H4 (cell line): ENCODE data around the gene MROH2B. TPM values are rescaled to one million over a fixed set of nuclear protein-coding genes. Genes with fewer than 3 reads are reported as not detected.

Experiments
- DNase-seq: peaks from one replicate; pipeline ENCODE4 v3.0.0-alpha.2; 2015; ENCODE audit warnings: low spot score
- total RNA-seq: library from RNA; depleted of rRNA; stranded (reverse); fragments of >200 nt; shearing (Covaris generic); gene quantifications from 2 replicates; pipeline ENCODE4 v1.2.3, GENCODE V29; 2014; rRNA removed

The MROH2B gene
- total RNA-seq, 1 experiment from 2014 or later: not detected

DNA sequence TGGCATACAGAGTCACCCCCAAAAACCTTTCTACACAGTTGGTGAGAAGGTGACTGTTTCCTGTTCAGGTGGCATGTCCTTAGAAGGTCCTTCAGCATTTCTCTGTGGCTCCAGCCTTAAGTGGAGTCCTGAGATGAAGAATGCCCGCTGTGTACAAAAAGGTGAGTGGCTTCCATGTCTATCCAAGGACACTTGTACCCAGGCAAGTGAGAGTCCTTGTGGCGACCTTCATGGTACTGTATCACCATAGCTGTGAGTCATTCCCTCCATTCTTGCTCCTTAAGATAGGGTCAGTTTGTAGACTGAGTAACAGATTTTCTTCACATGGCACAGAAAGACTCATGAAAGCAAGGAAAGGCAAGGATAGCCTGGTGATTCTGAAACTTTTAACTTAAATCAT is 98.7 kb downstream of the MROH2B start:
- no peak for DNase-seq

- DNase-seq: no peak
Measured at GRCh38 chr5:40962207-40962955, 108.8 kb downstream of the MROH2B start.

DNA sequence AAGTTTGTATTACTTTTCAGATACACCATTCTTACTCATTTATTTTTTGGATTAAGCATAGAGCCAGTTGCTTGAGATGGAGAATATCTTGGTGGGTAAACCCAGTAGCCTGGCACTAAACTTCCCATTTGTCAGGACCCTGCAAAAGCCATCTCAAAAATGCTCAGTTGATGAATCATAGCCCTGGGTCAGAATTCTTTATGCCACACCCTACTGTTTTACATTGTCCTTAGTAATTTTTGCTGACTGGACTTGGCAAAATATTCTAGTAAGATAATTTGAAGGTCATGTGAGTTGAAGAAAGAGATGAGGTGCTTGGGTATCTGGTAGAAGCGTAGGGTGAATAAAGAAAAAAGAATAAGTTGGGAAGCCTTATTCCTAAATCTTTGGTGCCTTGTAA is 111.1 kb downstream of the MROH2B start:
- no peak for DNase-seq

GRCh38 chr5:40958811-40959210 is 112.3 kb downstream of the MROH2B start:
- DNase-seq: peak; percentile 18

DNA sequence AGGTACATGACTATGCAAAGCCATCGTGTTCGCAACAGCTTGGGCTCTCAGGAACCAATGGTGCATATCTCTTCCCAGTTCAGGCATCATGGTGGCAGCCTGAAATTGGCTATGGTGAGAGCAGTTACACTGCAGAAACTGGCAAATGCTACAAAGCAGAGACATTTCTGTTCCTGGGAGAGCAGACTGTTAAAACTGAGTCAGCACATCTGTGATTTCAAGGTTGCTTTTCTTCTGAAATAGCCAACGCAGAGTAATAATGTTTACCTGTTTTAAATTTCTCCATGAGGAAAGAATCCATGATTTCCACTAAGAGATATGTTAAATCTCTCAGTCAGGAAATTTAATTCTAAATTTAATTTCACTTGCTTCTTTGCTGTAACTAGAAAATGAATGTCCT is 114.1 kb downstream of the MROH2B start:
- DNase-seq: no peak

GRCh38 chr5:40955313-40955712 is 115.8 kb downstream of the MROH2B start:
- no peak for DNase-seq

Other genes with a start within 250 kb of the MROH2B start
- 104 and 179 TPM in 2 replicates for gene RPL37, start 236.1 kb downstream of the MROH2B start, total RNA-seq
- 7.2 and 8.3 TPM in 2 replicates for gene CARD6, start 230.0 kb downstream of the MROH2B start, total RNA-seq
- gene C7, start 161.8 kb downstream of the MROH2B start, total RNA-seq: 1.3 and 4.0 TPM in 2 replicates
- not detected in 2 replicates for gene C6, start 142.2 kb upstream of the MROH2B start, total RNA-seq